CD14-positive monocyte (primary cell): ENCODE measurements around the gene IL9R. TPM values are rescaled to one million over a fixed set of nuclear protein-coding genes. Genes with fewer than 3 reads are reported as not detected.

Experiments
- DNase-seq, 3 donors: peaks; one replicate each; pipeline ENCODE4 v3.0.0-alpha.2; 2011 to 2022
- H2AFZ ChIP-seq: 2 replicates; pipeline ENCODE4 v1.6.0; 2012; ENCODE audit warnings: mild to moderate bottlenecking, low read depth, low read length, inconsistent platforms; ENCODE audit not compliant: insufficient read depth, poor library complexity, severe bottlenecking
- H3K27ac ChIP-seq, 2 donors: 1 replicate in 1 of 2; 2 replicates in 1 of 2; pipeline ENCODE4 v1.5.1; 2012 to 2013; ENCODE audit warnings: low read length in 2 of 2, control low read depth in 1 of 2, inconsistent platforms in 1 of 2, low read depth in 1 of 2, mild to moderate bottlenecking in 1 of 2
- H3K27me3 ChIP-seq, 2 donors: one replicate each; pipeline versions ENCODE4 v1.6.0 to v1.6.1; 2011 to 2013; ENCODE audit warnings: low read length in 2 of 2; ENCODE audit not compliant: control insufficient read depth in 2 of 2, insufficient read depth in 2 of 2
- H3K36me3 ChIP-seq, 2 donors: replicated peaks in 1 of 2; 1 replicate in 1 of 2; 2 replicates in 1 of 2; pipeline versions ENCODE4 v1.5.1 to v1.6.1; 2012 to 2013; ENCODE audit warnings: low read length in 2 of 2, control low read depth in 1 of 2, inconsistent platforms in 1 of 2, mild to moderate bottlenecking in 1 of 2; ENCODE audit not compliant: insufficient read depth in 2 of 2, control insufficient read depth in 1 of 2
- H3K4me1 ChIP-seq, 2 donors: 1 replicate in 1 of 2; 2 replicates in 1 of 2; pipeline versions ENCODE4 v1.5.1 to v1.6.1; 2012 to 2013; ENCODE audit warnings: low read length in 2 of 2, control low read depth in 1 of 2, inconsistent platforms in 1 of 2, mild to moderate bottlenecking in 1 of 2, moderate library complexity in 1 of 2; ENCODE audit not compliant: insufficient read depth in 2 of 2, control insufficient read depth in 1 of 2
- H3K4me2 ChIP-seq: replicated peaks from 2 replicates; pipeline ENCODE3; 2012; ENCODE audit warnings: low read length, moderate library complexity, mild to moderate bottlenecking; ENCODE audit not compliant: poor library complexity, severe bottlenecking; ENCODE audit errors: extremely low read depth
- H3K4me3 ChIP-seq, 3 experiments: fragments of 200-600 bp in 1 of 3; sonication (generic) in 1 of 3; replicated peaks in 1 of 3; 1 replicate in 2 of 3; 2 replicates in 1 of 3; pipeline ENCODE4 v1.5.1; 2011 to 2013; ENCODE audit warnings: low read length in 3 of 3, mild to moderate bottlenecking in 3 of 3, control low read depth in 2 of 3, low read depth in 2 of 3, inconsistent platforms in 1 of 3, moderate library complexity in 1 of 3
- H3K79me2 ChIP-seq: 2 replicates; pipeline ENCODE4 v1.6.0; 2012; ENCODE audit warnings: mild to moderate bottlenecking, control low read depth, inconsistent platforms, low read length, moderate library complexity; ENCODE audit not compliant: insufficient read depth
- H3K9ac ChIP-seq: 2 replicates; pipeline ENCODE4 v1.6.0; 2017; ENCODE audit warnings: low read length, mild to moderate bottlenecking; ENCODE audit not compliant: insufficient read depth, poor library complexity, severe bottlenecking
- H3K9me3 ChIP-seq, 2 donors: replicated peaks in 1 of 2; 1 replicate in 1 of 2; 2 replicates in 1 of 2; pipeline versions ENCODE4 v1.5.1 to v1.6.1; 2012 to 2013; ENCODE audit warnings: low read length in 2 of 2, control low read depth in 1 of 2; ENCODE audit not compliant: control insufficient read depth in 1 of 2, insufficient read depth in 1 of 2
- H4K20me1 ChIP-seq: 2 replicates; pipeline ENCODE4 v1.6.0; 2012; ENCODE audit warnings: mild to moderate bottlenecking, low read length, control low read depth, moderate library complexity; ENCODE audit not compliant: insufficient read depth
- H3K27ac Mint-ChIP-seq, 7 donors: one replicate each; pipeline ENCODE4 v1.8.0; 2020; ENCODE audit warnings: mild to moderate bottlenecking in 7 of 7, mixed read lengths in 7 of 7, moderate library complexity in 6 of 7, inconsistent platforms in 2 of 7
- H3K27me3 Mint-ChIP-seq, 3 donors: one replicate each; pipeline ENCODE4 v1.8.0; 2021 to 2022; ENCODE audit warnings: low read depth in 3 of 3, mild to moderate bottlenecking in 3 of 3, mixed read lengths in 3 of 3, moderate library complexity in 3 of 3, inconsistent platforms in 1 of 3
- H3K36me3 Mint-ChIP-seq, 2 donors: one replicate each; pipeline ENCODE4 v1.8.0; 2020; ENCODE audit warnings: mixed read lengths in 2 of 2, inconsistent platforms in 1 of 2, mild to moderate bottlenecking in 1 of 2
- H3K4me1 Mint-ChIP-seq: one replicate; pipeline ENCODE4 v1.8.0; 2020; ENCODE audit warnings: mild to moderate bottlenecking, mixed read lengths
- H3K4me3 Mint-ChIP-seq, 2 donors: one replicate each; pipeline ENCODE4 v1.8.0; 2020; ENCODE audit warnings: mild to moderate bottlenecking in 2 of 2, mixed read lengths in 2 of 2, moderate library complexity in 1 of 2
- H3K9me3 Mint-ChIP-seq, 7 donors: one replicate each; pipeline ENCODE4 v1.8.0; 2020 to 2022; ENCODE audit warnings: mixed read lengths in 7 of 7, mild to moderate bottlenecking in 6 of 7, moderate library complexity in 6 of 7, inconsistent platforms in 2 of 7
- WGBS: methylation state at CpG from one replicate; pipeline ENCODE4 v1.1.5; 2013; ENCODE audit warnings: missing lambda C conversion rate; ENCODE audit not compliant: insufficient coverage; 5-methylcytosine and 5-hydroxymethylcytosine counted together
- intact Hi-C, 2 donors: fragments of 100-400 bp; cut with micrococcal nuclease; formaldehyde crosslinking; loops; one replicate each; pipeline versions ENCODE4 v1.15.0 to v1.15.1; 2023
- polyA plus RNA-seq, 3 donors: library from polyadenylated mRNA; depleted of rRNA in 1 of 3; unstranded in 2 of 3; stranded (reverse) in 1 of 3; fragments of 300-500 nt in 2 of 3; fragments of >200 nt in 1 of 3; fragmentation: Illumina TruSeq in 2 of 3; gene quantifications; 1 replicate in 2 of 3; 2 replicates in 1 of 3; pipeline ENCODE4 v1.2.3, GENCODE V29; 2012 to 2021
- TF ChIP-seq, protein P1 (sequence below): fragments of 200-600 bp; IDR thresholded peaks from one replicate; pipeline ENCODE4 v1.8.0; 2022; ENCODE audit warnings: antibody characterized with exemption, mild to moderate bottlenecking

The IL9R gene
- polyA plus RNA-seq, 3 donors = 0.25 to 1.0 (median 0.85) TPM

- Histone ChIP-seq H3K36me3 (no peaks in the 10 kb centered on the region), H3K4me1 (no peaks in the 10 kb centered on the region), H3K4me3 (no peak overlapping the region), H4K20me1 (no peaks in the 10 kb centered on the region), H3K79me2 (no peaks in the 10 kb centered on the region), H3K4me2 (no peak overlapping the region), H2AFZ (no peak overlapping the region), H3K27ac (no peak overlapping the region), H3K9ac (no peak overlapping the region), H3K27me3 (no peaks in the 10 kb centered on the region), H3K9me3 (peaks cover 0 to 14% of the 10 kb centered on the region in 2 donors)
- intact Hi-C loops = no loop called here
- WGBS = 78% methylated on average over 3 of the region's 3 CpGs
- Mint-ChIP-seq H3K27ac (no peak overlapping the region), H3K27me3 (no peaks in the 10 kb centered on the region), H3K4me3 (no peak overlapping the region), H3K36me3 (peaks cover 0 to 1% of the 10 kb centered on the region in 2 donors), H3K9me3 (peaks cover 0 to 4% (median 0%) of the 10 kb centered on the region in 7 donors), H3K4me1 (no peaks in the 10 kb centered on the region)
- no peak for DNase-seq
- TF ChIP-seq, protein P1, sequence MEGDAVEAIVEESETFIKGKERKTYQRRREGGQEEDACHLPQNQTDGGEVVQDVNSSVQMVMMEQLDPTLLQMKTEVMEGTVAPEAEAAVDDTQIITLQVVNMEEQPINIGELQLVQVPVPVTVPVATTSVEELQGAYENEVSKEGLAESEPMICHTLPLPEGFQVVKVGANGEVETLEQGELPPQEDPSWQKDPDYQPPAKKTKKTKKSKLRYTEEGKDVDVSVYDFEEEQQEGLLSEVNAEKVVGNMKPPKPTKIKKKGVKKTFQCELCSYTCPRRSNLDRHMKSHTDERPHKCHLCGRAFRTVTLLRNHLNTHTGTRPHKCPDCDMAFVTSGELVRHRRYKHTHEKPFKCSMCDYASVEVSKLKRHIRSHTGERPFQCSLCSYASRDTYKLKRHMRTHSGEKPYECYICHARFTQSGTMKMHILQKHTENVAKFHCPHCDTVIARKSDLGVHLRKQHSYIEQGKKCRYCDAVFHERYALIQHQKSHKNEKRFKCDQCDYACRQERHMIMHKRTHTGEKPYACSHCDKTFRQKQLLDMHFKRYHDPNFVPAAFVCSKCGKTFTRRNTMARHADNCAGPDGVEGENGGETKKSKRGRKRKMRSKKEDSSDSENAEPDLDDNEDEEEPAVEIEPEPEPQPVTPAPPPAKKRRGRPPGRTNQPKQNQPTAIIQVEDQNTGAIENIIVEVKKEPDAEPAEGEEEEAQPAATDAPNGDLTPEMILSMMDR = no peak
These were observed 46.2 kb upstream of the IL9R start for GRCh38 chrX:155951237-155951789.

DNA sequence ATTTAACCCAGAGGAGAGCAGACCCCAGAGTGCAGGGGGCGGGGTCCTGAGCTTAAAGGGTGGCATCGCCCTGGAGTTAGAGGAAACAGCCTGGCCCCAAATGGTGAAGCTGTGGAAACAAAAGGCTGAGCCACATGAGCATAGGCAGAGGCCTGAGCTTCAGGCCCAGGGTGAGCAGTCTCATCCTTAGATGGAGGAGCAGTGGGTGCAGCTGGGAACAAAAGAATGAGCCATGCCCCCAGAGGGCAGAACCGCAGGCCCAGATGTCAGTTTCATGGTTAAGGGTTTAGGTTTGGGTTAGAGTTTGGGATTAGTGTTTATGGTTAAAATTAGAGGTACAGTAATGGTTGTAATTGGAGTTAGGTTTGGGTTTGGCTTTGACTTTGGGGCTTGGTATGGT is 44.4 kb upstream of the IL9R start:
- Histone ChIP-seq H3K9me3 (peaks cover 0 to 14% of the 10 kb centered on the region in 2 donors), H3K27ac (no peak overlapping the region), H3K9ac (no peak overlapping the region), H4K20me1 (no peaks in the 10 kb centered on the region), H3K27me3 (no peaks in the 10 kb centered on the region), H3K79me2 (no peaks in the 10 kb centered on the region), H3K36me3 (no peaks in the 10 kb centered on the region), H3K4me2 (no peak overlapping the region), H3K4me1 (no peaks in the 10 kb centered on the region), H2AFZ (no peak overlapping the region), H3K4me3 (no peak overlapping the region)
- Mint-ChIP-seq H3K9me3 (peaks cover 0 to 4% (median 0%) of the 10 kb centered on the region in 7 donors), H3K27ac (no peak overlapping the region), H3K4me3 (no peak overlapping the region), H3K36me3 (no peaks in the 10 kb centered on the region), H3K27me3 (no peaks in the 10 kb centered on the region), H3K4me1 (no peaks in the 10 kb centered on the region)
- WGBS = 82% methylated on average over 3 of the region's 3 CpGs
- TF ChIP-seq, protein P1 = no peak
- intact Hi-C loops = no loop called here
- DNase-seq = no peak
